Progenitor cell of endocrine pancreas (in vitro differentiated cells): ENCODE measurements around the gene TCP11L2. TPM values are rescaled to one million over a fixed set of nuclear protein-coding genes. Genes with fewer than 3 reads are reported as not detected.
"Not testable (repeated sequence)": the region's sequence is repeated elsewhere in the genome, so short reads cannot be mapped to it uniquely, and the experiment has no call there.

Source experiments
- DNase-seq: peaks from one replicate; pipeline ENCODE4 v3.0.0; 2021; ENCODE audit warnings: low spot score; ENCODE audit not compliant: unreplicated experiment
- H3K27ac Mint-ChIP-seq: 2 replicates; pipeline ENCODE4 v1.8.0; 2021; ENCODE audit warnings: mild to moderate bottlenecking, moderate library complexity, mixed read lengths
- H3K27me3 Mint-ChIP-seq: 2 replicates; pipeline ENCODE4 v1.8.0; 2021; ENCODE audit warnings: mixed read lengths
- H3K36me3 Mint-ChIP-seq: 2 replicates; pipeline ENCODE4 v1.8.0; 2022; ENCODE audit warnings: mixed read lengths; ENCODE audit not compliant: insufficient read depth
- H3K4me1 Mint-ChIP-seq: 2 replicates; pipeline ENCODE4 v1.8.0; 2021; ENCODE audit warnings: low read depth, mixed read lengths
- H3K4me3 Mint-ChIP-seq: 2 replicates; pipeline ENCODE4 v1.8.0; 2021; ENCODE audit warnings: low read depth, mild to moderate bottlenecking, moderate library complexity, mixed read lengths
- H3K9me3 Mint-ChIP-seq: 2 replicates; pipeline ENCODE4 v1.8.0; 2021; ENCODE audit warnings: low read depth, mixed read lengths
- CTCF ChIP-seq: fragments of 200-600 bp; sonication (generic); IDR thresholded peaks from one replicate; pipeline ENCODE4 v1.5.0; 2021; ENCODE audit warnings: antibody characterized with exemption, mild to moderate bottlenecking; ENCODE audit not compliant: unreplicated experiment
- total RNA-seq: library from RNA; stranded (reverse); gene quantifications from 2 replicates; pipeline ENCODE4 v1.2.1, GENCODE V29; 2021

TCP11L2 gene
- total RNA-seq, 1 donor from 2014 or later = 16.1 TPM

- no peaks in the 10 kb centered on the region for H3K27me3 Mint-ChIP-seq
- H3K36me3 Mint-ChIP-seq = no peaks in the 10 kb centered on the region
- no peak overlapping the region for H3K4me3 Mint-ChIP-seq
- no peak overlapping the region for H3K27ac Mint-ChIP-seq
- no peaks in the 10 kb centered on the region for H3K9me3 Mint-ChIP-seq
- DNase-seq = no peak
- TF ChIP-seq CTCF = no peak
- peaks cover 7% of the 10 kb centered on the region for H3K4me1 Mint-ChIP-seq
Observed at GRCh38 chr12:106362971-106363370, 60.4 kb downstream of the TCP11L2 start.

GRCh38 chr12:106364261-106364660 is 61.7 kb downstream of the TCP11L2 start:
- H3K27ac Mint-ChIP-seq = no peak overlapping the region
- no peak for DNase-seq
- H3K27me3 Mint-ChIP-seq = no peaks in the 10 kb centered on the region
- H3K4me3 Mint-ChIP-seq = no peak overlapping the region
- H3K36me3 Mint-ChIP-seq = peaks cover 2% of the 10 kb centered on the region
- no peaks in the 10 kb centered on the region for H3K4me1 Mint-ChIP-seq
- no peaks in the 10 kb centered on the region for H3K9me3 Mint-ChIP-seq
- TF ChIP-seq CTCF = no peak

- Mint-ChIP-seq H3K27ac (no peak overlapping the region), H3K27me3 (no peaks in the 10 kb centered on the region), H3K4me3 (no peak overlapping the region), H3K4me1 (no peaks in the 10 kb centered on the region), H3K9me3 (peaks cover 4% of the 10 kb centered on the region), H3K36me3 (peaks cover 20% of the 10 kb centered on the region)
- no peak for TF ChIP-seq CTCF
- no peak for DNase-seq
Observed at GRCh38 chr12:106369624-106370346, 67.3 kb downstream of the TCP11L2 start.

- Mint-ChIP-seq H3K27me3 (no peaks in the 10 kb centered on the region), H3K4me3 (no peak overlapping the region), H3K9me3 (peaks cover 12% of the 10 kb centered on the region), H3K36me3 (peaks cover 28% of the 10 kb centered on the region), H3K27ac (no peak overlapping the region), H3K4me1 (no peaks in the 10 kb centered on the region)
- TF ChIP-seq CTCF = no peak
- no peak for DNase-seq
Observed at GRCh38 chr12:106378788-106379187, 76.3 kb downstream of the TCP11L2 start.

GRCh38 chr12:106380954-106381353 is 78.4 kb downstream of the TCP11L2 start:
- Mint-ChIP-seq H3K4me3 (no peak overlapping the region), H3K4me1 (no peaks in the 10 kb centered on the region), H3K36me3 (peaks cover 26% of the 10 kb centered on the region), H3K27me3 (no peaks in the 10 kb centered on the region), H3K27ac (no peak overlapping the region), H3K9me3 (peaks cover 12% of the 10 kb centered on the region)
- TF ChIP-seq CTCF = no peak
- DNase-seq = no peak

- H3K4me3 Mint-ChIP-seq, H3K27ac Mint-ChIP-seq, H3K4me1 Mint-ChIP-seq, DNase-seq, H3K27me3 Mint-ChIP-seq: not testable (repeated sequence)
- Mint-ChIP-seq H3K36me3 (peaks cover 24% of the 10 kb centered on the region), H3K9me3 (peaks cover 12% of the 10 kb centered on the region)
Observed at GRCh38 chr12:106381866-106382265, 79.3 kb downstream of the TCP11L2 start.
